ENCODE data around the gene SOST.

SOST gene

DNA sequence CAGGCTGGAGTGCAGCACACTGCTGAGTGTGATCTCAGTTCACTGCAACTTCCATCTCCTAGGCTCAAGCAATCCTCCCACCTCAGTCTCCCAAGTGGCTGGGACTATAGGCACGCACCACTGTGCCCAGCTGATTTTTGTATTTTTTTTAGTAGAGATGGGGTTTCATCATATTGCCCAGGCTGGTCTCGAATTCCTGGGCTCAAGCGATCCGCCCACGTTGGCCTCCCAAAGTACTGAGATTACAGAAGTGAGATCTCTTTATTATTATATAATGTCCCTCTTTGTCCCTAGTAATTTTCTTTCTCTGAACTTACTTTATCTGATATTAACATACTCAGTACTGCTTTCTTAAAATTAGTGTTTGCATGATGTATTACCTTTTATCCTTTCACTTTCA lies 29.9 kb upstream of the SOST start:
- TF ChIP-seq TAF1 (IDR thresholded peaks at IDR 0.05; ENCODE audit: borderline replicate concordance, insufficient read depth, low read length) (no peak), POLR2AphosphoS5 (IDR thresholded peaks at IDR 0.05; ENCODE audit: low read depth, low read length) (no peak), SIN3A (IDR thresholded peaks at IDR 0.05; ENCODE audit: borderline replicate concordance, insufficient read depth, low read length) (no peak), FOXP2 (optimal IDR thresholded peaks at IDR 0.05; ENCODE audit: borderline replicate concordance, extremely low read depth, extremely low read length, insufficient read depth) (no peak)
- TF ChIP-seq, protein P1, sequence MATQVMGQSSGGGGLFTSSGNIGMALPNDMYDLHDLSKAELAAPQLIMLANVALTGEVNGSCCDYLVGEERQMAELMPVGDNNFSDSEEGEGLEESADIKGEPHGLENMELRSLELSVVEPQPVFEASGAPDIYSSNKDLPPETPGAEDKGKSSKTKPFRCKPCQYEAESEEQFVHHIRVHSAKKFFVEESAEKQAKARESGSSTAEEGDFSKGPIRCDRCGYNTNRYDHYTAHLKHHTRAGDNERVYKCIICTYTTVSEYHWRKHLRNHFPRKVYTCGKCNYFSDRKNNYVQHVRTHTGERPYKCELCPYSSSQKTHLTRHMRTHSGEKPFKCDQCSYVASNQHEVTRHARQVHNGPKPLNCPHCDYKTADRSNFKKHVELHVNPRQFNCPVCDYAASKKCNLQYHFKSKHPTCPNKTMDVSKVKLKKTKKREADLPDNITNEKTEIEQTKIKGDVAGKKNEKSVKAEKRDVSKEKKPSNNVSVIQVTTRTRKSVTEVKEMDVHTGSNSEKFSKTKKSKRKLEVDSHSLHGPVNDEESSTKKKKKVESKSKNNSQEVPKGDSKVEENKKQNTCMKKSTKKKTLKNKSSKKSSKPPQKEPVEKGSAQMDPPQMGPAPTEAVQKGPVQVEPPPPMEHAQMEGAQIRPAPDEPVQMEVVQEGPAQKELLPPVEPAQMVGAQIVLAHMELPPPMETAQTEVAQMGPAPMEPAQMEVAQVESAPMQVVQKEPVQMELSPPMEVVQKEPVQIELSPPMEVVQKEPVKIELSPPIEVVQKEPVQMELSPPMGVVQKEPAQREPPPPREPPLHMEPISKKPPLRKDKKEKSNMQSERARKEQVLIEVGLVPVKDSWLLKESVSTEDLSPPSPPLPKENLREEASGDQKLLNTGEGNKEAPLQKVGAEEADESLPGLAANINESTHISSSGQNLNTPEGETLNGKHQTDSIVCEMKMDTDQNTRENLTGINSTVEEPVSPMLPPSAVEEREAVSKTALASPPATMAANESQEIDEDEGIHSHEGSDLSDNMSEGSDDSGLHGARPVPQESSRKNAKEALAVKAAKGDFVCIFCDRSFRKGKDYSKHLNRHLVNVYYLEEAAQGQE (IDR thresholded peaks at IDR 0.05; ENCODE audit: insufficient read depth in 1 of 2, low read depth in 2 of 2, low read length in 2 of 2) = no peak

DNA sequence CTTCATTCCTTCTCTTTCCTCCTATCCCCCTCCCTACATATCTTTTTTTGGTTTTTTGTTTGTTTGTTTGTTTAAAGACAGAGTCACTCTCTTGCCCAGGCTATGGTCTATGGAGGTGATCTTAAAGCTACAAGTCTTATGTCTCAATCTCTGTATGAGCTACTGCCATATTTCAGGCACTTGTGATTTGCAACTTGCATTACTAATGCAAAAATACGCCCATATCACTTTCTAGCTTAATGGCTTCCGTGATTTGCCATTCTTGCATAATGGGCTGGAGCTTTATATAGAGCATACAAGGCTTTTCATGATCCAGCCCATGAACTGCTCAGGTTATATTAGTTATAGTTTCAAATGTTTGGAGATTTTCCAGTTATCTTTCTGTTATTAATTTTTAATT lies 29.1 kb upstream of the SOST start:
- TF ChIP-seq SIN3A (IDR thresholded peaks at IDR 0.05; ENCODE audit: borderline replicate concordance, insufficient read depth, low read length) = no peak
- TF ChIP-seq TAF1 (IDR thresholded peaks at IDR 0.05; ENCODE audit: borderline replicate concordance, insufficient read depth, low read length) = no peak
- TF ChIP-seq FOXP2 (optimal IDR thresholded peaks at IDR 0.05; ENCODE audit: borderline replicate concordance, extremely low read depth, extremely low read length, insufficient read depth) = no peak
- TF ChIP-seq POLR2AphosphoS5 (IDR thresholded peaks at IDR 0.05; ENCODE audit: low read depth, low read length) = no peak
- TF ChIP-seq, protein P1 (IDR thresholded peaks at IDR 0.05; ENCODE audit: insufficient read depth in 1 of 2, low read depth in 2 of 2, low read length in 2 of 2) = no peak

DNA sequence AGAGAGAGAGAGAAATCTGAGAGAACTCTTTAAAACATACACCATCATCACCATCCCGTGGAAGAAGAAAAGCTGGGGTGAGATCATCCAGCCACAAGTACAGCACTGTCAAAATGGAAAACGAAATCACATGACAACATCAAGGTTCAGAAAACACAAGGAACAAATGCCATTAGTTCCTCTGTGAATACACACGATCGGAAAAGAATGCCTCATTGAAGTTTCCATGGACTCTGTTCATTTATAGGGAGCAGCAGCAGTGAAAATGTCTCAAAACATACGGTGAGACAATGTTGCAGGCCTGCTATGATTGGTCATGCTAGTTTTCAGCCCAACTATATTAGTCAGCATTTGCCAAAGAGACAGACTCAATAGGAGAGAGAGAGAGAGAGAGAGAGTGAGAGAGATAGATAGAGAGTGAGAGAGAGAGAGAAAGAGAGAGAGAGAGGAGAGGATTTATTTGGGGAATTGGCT lies 26.1 kb upstream of the SOST start:
- TF ChIP-seq, protein P1 (IDR thresholded peaks at IDR 0.05; ENCODE audit: insufficient read depth in 1 of 2, low read depth in 2 of 2, low read length in 2 of 2) = no peak
- TF ChIP-seq SIN3A (IDR thresholded peaks at IDR 0.05; ENCODE audit: borderline replicate concordance, insufficient read depth, low read length) (no peak), POLR2AphosphoS5 (IDR thresholded peaks at IDR 0.05; ENCODE audit: low read depth, low read length) (no peak), FOXP2 (optimal IDR thresholded peaks at IDR 0.05; ENCODE audit: borderline replicate concordance, extremely low read depth, extremely low read length, insufficient read depth) (no peak), TAF1 (IDR thresholded peaks at IDR 0.05; ENCODE audit: borderline replicate concordance, insufficient read depth, low read length) (no peak)

DNA sequence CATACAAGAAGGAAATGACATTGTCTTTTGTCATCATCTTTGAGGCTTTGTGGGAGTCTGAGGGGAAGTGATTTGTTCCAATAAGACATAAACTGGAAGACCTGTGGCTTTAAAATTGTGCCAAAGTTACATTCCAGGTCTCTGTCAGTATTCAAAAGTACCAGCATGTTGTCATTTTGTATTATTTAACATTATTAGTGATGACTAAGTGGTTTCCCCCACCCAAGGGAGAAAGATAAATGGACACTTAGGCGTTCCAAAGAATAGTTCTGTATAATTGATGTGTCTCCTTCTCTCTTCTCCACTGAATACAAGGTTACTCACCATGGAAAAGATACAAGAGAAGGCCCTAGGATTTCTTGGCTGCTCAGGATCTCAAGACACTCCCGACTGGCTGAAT lies 25.5 kb upstream of the SOST start:
- TF ChIP-seq, protein P1 (IDR thresholded peaks at IDR 0.05; ENCODE audit: insufficient read depth in 1 of 2, low read depth in 2 of 2, low read length in 2 of 2) = no peak
- TF ChIP-seq FOXP2 (optimal IDR thresholded peaks at IDR 0.05; ENCODE audit: borderline replicate concordance, extremely low read depth, extremely low read length, insufficient read depth) (no peak), SIN3A (IDR thresholded peaks at IDR 0.05; ENCODE audit: borderline replicate concordance, insufficient read depth, low read length) (no peak), TAF1 (IDR thresholded peaks at IDR 0.05; ENCODE audit: borderline replicate concordance, insufficient read depth, low read length) (no peak), POLR2AphosphoS5 (IDR thresholded peaks at IDR 0.05; ENCODE audit: low read depth, low read length) (no peak)

All from PFSK-1 (cell line).